CD4-positive, alpha-beta T cell treated with Interleukin-4 for 4 hours (primary cell): Measurements from ENCODE around the gene BLACAT1.
"Not testable (repeated sequence)": the region's sequence is repeated elsewhere in the genome, so short reads cannot be mapped to it uniquely, and the experiment has no call there.

Experiments
- DNase-seq: peaks from one replicate; pipeline ENCODE4 v3.0.0-alpha.2; 2020

BLACAT1 gene

GRCh38 chr1:205406252-205406651, 49.6 kb downstream of the BLACAT1 start:
- not testable (repeated sequence) for DNase-seq
